GM12874 (cell line): Measurements from ENCODE around the gene NXPE3.

Source experiments
- TF ChIP-seq, protein P1 (sequence below): IDR thresholded peaks from 2 replicates; pipeline ENCODE4 v1.5.1; 2011; ENCODE audit warnings: low read depth, mild to moderate bottlenecking, control low read depth, low read length, moderate library complexity; ENCODE audit not compliant: insufficient read depth

NXPE3 gene

DNA sequence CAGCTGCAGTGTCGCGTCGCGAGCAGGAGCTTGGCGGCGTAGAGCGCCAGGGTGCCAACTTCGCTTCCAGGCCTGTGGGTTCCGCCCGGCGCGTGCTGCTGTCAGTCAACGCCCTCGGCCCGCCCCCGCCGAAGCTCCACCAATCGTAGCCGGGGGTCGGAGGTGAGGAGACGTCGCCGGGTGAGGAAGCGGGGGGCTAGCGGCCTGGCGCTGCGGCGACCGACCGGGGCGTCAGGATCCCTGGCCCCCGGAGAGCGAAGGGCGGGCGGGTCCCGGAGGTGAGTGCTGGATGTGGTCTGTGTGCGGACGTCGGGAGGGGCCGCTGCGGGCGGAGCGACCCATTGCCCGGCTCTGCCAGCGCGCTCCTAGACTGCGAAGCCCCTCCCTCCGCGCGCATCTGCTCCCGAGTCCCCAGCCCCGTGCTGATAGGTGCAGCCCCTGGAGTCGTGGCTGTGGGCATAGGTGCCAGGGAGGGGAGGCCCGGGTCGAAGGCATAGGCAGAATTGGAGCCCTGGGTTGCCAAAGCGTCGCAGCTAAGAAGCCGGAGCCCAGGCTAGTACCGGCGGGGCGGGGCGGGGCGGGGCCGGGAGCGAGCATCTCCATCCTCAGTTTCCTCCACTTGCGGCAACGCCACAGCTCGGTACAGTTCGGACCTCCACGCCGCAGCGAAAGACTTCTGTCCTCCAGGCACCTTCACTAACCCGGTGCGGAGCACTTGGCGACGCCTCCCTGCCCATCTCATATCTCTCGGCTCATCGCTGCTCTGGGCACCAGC lies at the start of gene NXPE3:
Gene NXPE3, plus strand, starts transcription at position 165 of the 775 bp plus-strand sequence. CDS start 6,386 bp downstream, outside the sequence.
- TF ChIP-seq, protein P1, sequence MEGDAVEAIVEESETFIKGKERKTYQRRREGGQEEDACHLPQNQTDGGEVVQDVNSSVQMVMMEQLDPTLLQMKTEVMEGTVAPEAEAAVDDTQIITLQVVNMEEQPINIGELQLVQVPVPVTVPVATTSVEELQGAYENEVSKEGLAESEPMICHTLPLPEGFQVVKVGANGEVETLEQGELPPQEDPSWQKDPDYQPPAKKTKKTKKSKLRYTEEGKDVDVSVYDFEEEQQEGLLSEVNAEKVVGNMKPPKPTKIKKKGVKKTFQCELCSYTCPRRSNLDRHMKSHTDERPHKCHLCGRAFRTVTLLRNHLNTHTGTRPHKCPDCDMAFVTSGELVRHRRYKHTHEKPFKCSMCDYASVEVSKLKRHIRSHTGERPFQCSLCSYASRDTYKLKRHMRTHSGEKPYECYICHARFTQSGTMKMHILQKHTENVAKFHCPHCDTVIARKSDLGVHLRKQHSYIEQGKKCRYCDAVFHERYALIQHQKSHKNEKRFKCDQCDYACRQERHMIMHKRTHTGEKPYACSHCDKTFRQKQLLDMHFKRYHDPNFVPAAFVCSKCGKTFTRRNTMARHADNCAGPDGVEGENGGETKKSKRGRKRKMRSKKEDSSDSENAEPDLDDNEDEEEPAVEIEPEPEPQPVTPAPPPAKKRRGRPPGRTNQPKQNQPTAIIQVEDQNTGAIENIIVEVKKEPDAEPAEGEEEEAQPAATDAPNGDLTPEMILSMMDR: no peak

- TF ChIP-seq, protein P1: no peak
These were observed 49.4 kb upstream of the NXPE3 start for GRCh38 chr3:101729586-101729985.

DNA sequence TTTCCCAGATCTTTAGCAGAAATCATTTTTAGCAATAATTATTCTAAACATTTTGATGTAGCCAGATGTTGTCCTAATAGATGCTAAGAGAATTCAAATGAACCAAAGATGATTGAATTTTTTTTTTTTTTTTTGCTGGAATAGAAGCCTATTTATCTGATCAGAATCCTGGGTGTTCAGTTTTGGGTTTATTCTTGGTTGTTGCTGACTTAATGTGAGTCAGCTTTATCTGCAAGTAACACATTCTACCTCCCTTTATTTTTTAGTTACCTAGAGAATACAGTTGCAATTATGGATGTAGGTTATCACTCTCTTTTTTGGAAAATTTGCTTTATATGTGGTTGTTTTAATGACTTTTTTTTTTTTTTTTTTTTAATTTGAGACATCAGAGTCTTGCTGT lies 48.2 kb upstream of the NXPE3 start:
- TF ChIP-seq, protein P1: no peak

- TF ChIP-seq, protein P1: no peak
These were observed 46.8 kb upstream of the NXPE3 start for GRCh38 chr3:101732240-101732641.

DNA sequence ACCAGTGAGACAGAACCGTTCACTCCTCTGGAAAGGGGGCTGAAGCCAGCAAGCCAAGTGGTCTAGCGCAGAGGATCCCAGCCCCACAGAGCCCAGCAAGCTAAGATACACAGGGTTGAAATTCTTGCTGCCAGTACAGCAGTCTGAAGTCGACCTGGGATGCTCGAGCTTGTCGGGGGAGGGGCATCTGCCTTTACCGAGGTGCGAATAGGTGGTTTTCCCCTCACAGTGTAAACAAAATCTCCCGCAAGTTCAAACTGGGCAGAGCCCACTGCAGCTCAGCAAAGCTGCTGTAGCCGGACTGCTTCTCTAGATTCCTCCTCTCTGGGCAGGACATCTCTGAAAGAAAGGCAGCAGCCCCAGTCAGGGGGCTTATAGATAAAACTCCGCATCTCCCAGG lies 43.2 kb upstream of the NXPE3 start:
- TF ChIP-seq, protein P1: no peak

DNA sequence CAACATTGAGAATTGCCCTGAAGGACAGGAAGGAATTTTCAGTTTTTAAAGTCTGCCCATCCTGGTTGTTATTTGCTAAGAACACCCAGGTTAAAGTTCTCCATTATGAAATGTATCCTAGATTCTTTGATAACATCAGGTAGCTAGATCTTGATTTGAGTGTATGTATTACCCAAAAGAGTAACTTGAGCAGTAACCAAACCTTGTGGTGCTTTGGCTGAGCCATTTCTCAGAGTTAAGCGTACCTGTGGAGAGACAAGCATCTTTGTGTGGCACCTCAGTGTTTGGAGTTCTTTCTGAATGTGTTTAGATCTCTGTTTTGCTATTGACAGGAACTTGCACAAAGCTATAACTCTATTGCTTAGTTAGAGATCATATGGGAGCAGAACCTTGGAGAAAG lies 34.2 kb upstream of the NXPE3 start:
- TF ChIP-seq, protein P1: no peak

DNA sequence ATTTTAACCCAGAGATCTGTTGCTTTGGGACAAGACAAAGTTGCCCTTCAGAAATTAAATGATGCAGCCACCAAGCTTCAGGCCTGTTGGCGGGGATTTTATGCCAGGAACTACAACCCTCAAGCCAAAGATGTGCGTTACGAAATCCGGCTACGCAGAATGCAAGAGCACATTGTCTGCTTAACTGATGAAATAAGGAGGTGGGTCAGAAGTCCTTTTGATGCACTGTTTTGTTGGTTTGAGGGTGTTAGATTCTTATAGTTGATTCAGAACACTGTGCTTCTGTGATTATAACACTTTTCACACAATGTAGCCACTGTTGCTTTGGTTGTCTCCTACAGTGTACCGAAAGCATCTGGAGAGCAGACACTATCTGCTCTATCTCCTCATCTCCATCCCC lies 20.8 kb upstream of the NXPE3 start:
- TF ChIP-seq, protein P1: no peak
